GM19023 (cell line): ENCODE measurements around the gene PXYLP1.

Experiments used
- ATAC-seq: cut with Tn5 transposase; IDR thresholded peaks from one replicate; pipeline ENCODE4 v1.9.1; 2021; ENCODE audit warnings: mild to moderate bottlenecking, moderate library complexity; ENCODE audit not compliant: unreplicated experiment

The PXYLP1 gene

DNA sequence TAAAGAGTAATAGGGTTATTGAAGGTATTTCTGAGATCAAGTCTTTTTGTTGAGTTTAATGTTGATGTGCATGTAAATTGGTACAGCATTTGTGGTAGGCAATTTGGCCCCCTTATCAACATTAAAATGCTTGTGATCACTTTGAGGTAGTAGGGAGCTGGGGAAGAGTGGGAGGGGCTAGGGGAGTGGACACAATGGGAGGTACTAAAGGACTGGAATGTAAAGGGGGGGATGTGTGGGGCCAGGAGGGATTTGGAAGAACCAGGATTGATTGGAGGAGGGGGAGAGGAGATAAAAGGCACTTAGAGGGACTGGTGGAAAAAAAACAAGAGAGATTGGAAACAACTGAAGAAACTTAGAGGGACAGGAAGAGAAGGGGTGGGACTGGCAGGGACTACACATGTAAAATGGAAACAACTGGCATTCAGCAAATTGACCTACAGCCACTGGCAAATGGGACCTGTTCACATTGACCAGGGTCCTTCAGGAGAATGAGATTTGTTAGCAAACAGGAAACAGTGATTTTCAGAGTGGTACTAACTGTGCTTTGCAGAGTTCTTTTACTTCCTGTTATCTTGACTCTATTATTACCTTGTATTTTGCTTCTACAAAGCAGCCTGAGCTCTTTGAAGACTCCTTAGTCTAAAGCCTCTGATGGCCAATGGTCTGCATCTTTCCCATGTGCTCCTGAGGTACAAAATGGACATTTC lies 88.9 kb downstream of the PXYLP1 start:
- ATAC-seq: no peak

GRCh38 chr3:141321109-141321497 lies 89.5 kb downstream of the PXYLP1 start:
- no peak for ATAC-seq

DNA sequence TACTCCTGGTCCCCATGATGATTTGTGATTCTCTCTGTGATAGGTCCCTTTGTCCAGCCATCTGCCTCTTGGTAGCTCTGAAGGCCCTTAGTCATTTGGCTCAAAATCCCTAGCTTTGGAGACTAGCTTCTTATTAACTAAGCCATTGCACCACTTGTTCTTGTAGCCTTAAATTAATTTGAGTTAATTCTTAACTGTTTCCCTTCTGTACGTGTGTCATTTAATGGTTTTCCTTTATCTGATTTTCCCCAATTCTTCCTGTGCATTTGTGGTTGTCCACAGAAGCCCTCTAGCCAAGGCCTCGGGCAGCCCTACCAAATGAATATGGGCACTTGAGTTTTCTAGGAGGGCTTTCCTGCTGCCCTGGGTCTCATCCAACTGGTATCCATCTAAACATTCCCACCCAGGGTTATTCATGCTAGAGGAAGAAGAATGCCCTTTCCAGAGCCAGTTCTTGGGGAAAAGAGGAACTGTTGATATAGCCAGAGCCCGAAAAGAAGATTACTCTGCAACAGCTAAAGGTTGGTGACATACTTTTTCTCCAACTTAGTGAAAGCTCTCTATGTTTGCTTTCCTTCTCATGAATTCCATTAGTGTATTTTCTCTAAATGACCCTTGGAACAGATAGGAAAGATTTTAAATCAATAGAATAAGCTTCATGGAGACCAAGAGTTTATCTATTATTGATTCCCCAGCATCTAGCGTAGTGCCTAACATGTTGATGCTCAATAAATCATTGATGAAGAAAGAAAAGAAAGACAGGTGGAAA lies 92.5 kb downstream of the PXYLP1 start:
- no peak for ATAC-seq

- no peak for ATAC-seq
Measured at GRCh38 chr3:141326123-141326522, 94.5 kb downstream of the PXYLP1 start.

- no peak for ATAC-seq
Measured at GRCh38 chr3:141326626-141327025, 95.0 kb downstream of the PXYLP1 start.

DNA sequence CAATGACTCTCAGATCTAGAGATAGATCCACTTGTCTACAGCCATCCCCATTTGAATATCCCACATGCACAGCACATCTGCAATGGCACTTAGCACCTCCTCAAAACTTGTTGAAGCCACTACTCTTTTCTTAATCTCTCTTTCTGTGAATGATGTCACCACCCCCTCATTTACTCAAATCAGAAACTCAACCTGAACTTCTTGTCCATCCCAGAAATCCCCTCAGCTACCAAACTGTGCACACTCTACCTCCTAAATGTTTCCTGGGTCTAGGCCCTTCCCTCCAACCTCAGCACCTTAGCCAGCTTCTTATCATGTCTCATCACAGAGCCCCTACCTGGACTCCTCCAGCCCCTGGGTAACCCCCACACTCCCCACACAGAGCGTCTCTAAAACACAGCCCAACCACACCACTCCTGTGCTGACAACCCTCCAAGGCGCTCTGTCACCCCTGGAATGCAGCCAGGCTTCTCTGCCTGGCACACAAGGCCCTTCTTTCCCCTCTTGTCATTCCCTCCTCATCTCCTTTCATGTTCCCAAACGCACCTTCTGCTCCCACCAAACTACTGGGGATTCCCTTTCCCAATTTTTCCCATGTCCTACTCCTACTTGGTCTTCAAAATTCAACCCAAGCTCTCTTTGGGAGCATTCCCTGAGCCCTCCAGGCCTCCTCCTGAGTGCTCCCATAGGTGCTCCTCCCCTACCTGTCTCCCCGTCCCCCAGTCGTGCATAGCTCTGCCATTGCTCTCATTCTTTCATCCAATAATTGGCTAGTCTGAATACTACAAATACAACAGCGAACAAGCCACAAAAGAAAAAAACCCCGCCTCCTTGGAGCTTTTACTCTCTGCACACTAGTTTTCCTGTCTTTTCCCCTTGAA lies 96.9 kb downstream of the PXYLP1 start:
- peak; percentile 66 for ATAC-seq

DNA sequence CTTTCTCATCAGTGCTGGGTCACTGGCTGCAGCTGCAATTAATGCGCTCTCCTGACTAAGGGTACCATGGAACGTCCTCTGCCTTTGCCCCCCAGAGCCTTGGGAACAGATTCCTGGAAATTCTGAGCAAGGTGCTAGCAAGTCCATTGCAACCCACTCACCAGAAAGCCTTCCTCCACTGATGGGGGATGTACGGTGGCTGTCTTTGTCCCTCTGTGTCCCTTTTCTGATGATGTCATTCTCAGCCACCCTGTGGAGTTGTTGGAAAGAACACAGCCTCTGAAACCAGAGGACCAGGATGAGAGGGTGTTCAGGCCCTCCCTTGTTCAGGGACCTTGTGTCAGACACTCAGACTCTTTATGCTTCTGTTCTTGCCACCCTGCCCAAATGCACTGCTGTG lies 98.6 kb downstream of the PXYLP1 start:
- no peak for ATAC-seq

- no peak for ATAC-seq
Measured at GRCh38 chr3:141330718-141331376, 99.2 kb downstream of the PXYLP1 start.

DNA sequence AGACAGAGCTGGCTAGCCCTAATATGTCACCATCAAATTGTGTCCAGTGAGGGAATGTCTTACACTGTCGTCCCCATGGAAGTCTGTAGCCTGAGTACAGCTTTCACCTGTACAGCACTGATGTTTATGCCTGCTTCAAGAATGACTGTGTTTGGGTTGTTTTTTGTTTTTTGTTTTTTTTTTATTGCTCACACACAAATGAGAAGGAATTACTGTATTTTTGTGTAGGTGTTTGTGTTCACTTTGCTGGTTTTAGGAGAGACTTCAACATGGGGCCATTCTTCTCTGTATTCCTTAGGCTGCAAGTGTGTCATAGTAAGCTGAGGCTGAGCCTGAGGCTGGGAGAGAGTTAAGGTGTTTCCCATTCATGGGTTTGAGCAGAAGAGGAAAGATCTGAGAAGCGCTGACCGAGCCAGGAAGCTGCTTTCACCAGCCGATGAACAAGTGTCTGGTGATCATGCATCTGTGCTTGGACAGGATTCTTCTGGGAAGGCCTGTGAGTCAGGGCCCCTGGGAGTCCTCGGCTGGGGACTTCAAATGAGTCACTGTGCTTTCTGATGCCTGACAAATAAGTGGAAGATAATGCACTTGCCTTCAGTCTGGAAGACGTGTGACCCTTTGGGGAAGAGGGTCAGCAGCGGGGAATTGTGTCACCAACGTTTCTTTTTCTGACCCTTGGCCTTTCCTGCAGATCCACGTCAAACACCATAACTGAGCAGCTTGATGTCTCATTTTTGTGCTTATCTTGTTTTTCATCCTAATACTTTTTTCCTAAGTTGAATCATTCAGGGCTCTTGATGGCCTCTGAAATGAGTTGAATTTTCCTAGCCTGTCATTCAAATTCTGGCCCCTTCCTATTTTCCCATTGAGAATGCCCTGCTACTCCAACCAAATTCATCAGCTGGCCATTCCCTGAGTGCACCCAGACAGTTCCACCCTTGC lies 100.0 kb downstream of the PXYLP1 start:
- no peak for ATAC-seq

- no peak for ATAC-seq
Measured at GRCh38 chr3:141332416-141332815, 100.8 kb downstream of the PXYLP1 start.

DNA sequence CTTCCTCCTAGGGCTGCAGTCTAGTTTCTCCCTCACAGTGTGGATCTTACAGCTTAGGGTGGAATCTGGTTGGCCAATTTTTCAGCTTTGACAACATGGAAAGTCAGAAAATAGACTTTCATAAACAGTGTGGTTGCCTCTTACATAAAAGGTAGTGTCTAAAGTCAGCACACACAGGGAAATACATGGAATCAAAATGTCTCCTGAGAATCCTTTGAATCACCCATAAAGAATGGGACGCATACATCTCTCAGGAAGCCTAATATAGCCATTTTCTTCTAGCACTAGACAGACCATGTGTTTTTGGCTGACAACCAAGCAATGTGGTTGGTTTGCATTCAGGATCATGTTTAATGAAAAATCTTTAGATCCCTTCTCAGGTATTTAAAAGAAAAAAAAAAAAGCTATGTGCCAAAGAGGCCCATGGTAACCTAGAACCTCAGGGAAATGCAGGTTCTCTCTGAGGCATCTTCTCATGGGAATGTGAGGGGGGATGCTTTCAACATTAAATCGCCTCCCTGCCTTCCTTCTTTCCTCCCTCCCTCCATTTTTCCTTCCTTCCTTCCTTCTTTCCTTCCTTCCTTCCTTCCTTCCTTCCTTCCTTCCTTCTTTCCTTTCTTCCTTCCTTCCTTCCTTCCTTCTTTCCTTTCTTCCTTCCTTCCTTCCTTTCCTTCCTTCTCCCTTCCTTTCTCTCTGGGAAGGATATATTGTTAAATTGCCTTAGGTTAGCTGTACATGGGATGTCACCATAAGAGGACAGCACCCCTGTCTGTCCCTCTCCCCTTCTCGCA lies 102.4 kb downstream of the PXYLP1 start:
- ATAC-seq: no peak

DNA sequence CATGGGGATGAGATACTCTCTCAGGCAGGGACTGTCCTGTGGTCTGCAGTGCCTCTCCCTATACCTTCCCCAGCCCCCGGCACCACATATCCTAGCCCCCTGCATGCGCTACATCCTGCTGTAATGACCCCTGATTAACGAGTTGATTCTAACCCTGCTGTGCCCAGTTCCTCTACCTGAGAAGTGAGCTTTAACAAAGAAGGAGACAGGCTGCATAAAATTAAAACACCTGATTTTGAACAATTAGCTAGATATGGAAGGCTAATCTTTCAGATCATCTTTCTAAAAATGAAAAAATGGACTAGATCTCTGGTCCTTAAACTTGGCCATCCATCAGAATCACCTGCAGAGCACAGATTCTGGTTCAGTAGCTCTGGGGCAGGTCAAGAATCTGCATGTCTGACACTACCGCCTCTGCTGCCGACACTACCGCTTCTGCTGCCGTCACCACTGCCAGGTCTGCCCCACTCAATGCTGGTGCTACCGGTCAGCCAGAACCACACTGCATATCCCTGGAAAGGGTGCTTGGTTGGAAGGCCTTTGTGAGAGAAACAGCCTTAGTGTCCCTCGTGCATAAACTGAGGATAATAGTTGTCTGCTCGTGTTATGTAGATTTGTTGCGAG lies 103.1 kb downstream of the PXYLP1 start:
- ATAC-seq: no peak

DNA sequence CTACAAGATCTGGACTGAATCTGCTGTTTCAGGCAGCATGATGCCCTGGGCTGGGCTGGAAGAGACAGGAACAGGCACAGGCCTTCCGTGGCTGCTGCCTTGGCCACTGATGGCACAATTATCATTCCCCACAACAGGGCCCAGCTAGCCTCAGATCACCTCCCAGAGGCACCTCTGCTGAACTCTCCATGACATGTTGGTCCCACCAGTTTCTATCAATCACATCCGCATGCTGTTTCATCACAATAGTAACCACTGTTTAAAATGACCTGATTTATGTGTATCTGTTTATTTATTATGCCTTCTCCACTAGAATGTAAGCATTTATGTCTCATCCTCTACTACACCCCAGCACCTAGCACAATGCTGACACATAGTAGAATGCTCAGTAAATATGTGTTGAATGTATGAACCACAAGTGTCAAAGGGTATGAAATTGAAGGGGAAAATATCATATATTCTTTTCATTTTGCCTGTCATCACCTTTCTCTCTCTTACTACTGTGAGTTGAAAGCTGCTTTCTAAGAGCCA lies 104.0 kb downstream of the PXYLP1 start:
- no peak for ATAC-seq

DNA sequence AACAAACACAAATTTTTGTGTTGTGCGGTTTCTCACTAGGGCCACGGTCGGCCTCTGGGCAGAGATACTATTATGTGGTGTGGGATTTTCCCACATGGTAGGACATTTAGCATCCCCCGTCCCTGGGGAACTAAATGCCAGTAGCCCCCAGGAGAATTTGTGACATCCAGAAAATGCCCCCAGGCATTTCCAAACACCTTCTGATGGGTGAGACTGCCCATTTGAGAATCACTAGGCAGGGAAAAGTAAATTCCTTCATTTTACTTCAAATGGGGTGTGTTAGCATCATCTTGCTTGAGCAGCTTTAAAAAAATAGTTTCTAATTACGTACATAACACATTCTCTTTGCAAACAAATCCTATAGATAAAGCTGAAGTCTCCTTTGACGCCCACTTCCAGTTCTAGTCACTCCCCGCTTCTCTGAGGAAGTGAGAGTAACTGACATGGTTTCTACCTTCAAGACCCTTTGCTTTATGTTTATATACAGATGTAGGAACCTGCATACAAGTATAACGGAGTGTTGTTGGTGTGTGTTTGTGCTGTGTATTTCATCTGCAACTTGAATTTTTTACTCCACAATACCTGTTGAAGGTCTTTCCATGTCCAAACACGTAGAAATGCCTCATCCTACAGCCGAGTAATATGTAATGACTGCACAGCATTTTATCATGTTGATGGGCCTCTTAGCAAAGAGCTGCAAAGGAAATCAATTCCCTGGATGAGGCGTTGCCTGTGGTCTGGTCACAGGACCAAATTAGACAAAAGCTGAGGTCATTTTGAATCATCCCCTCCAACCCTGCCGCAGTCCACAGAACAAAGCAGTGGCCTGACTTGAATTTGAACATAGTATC lies 105.3 kb downstream of the PXYLP1 start:
- peak; percentile 80 for ATAC-seq

- no peak for ATAC-seq
Measured at GRCh38 chr3:141337523-141337854, 105.9 kb downstream of the PXYLP1 start.

DNA sequence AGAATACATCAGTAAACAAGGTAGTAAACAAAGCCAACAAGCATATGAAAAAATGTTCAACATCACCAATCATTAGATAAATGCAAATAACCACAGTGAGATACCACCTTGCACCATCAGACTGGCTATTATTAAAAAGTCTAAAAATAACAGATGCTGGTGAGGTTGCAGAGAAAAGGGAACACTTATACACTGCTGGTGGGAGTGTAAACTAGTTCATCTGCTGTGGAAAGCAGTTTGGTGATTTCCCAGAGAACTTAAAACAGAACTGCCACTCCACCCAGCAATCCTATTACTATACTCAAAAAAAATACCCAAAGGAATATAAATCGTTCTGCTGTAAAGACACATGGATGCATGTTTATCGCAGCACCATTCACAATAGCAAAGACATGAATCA lies 106.4 kb downstream of the PXYLP1 start:
- ATAC-seq: no peak

GRCh38 chr3:141338881-141339280 lies 107.3 kb downstream of the PXYLP1 start:
- ATAC-seq: no peak

GRCh38 chr3:141341536-141341935 lies 109.9 kb downstream of the PXYLP1 start:
- no peak for ATAC-seq
